DMS114 treated with DMSO at 0.1 percent for 48 hours (cell line): Measurements from ENCODE around the gene SMAD9.

Experiments used
- DNase-seq: peaks from one replicate; lab custom pipeline; 2025; ENCODE audit not compliant: unreplicated experiment; lab: John Stamatoyannopoulos, UW

The SMAD9 gene

DNA sequence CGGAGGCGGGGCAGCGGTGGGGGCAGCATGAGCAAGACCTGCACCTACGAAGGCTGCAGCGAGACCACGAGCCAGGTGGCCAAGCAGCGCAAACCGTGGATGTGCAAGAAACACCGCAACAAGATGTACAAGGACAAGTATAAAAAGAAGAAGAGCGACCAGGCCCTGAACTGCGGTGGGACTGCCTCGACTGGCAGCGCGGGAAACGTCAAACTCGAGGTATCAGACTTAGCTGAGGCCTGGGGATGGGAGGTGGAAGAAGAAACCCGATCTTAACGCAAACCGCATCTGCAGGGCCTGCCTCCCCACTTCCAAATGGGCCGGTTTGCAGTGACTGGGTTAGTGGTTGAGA lies 100.3 kb downstream of the SMAD9 start:
- DNase-seq: no peak

- DNase-seq: peak; percentile 50
These were observed 101.0 kb downstream of the SMAD9 start, which contains the start of gene RFXAP for GRCh38 chr13:36818804-36819738. RFXAP (plus strand) TSS chr13:36819222; CDS start chr13:36819358, 136 bp downstream.

DNA sequence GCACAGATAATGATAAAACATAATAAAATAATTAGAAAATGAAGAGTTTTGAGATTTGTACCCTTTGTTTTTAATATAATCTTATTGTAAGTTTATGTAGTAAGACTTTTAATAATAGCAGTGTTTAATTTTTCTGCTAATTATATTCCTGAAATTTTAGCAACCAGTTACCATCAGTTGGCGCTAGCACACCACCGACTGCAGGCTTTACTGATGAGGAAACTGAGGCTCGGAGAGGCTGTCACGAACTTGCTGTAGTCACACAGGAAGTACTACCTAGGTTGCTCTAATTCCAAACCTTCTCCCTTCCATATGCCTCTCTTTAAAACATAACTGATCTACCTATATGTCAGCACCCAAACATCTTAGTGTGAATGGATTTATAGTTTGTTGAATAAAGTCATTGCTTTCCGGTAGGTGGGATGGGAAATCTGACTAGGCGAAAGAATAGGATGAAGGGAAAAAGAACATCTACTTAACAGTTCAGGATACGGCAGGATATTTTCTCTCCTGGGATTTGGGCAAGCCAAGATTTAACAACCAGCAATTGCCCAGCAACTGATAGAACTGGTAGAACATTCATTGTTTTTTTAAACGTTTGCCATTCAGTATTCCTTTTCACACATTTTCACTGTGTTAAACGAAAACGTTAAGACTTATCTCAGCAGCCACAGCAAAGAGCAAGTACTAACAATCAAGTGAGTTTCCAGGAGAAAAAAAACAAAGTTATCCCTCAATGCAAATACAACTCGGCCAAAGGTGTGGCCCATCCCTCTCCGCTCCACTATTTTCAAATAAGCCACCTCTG lies 101.8 kb downstream of the SMAD9 start:
- DNase-seq: no peak

DNA sequence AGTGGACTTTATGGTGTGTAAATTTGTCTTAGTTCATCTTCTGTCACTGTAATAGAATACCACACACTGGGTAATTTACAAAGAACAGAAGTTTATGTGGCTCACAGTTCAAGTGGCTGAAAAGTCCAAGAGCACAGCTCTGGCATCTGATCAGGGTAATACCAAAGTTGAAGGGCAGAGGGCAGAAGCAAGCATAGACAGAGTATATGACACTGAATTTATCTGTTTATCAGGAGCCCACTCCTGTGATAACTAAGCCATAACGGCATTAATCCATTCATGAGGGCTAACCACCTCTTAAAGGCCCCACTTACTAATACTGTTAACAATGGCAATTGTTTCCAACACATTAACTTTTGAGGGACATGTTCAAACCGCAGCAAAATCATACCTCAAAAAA lies 105.0 kb downstream of the SMAD9 start:
- no peak for DNase-seq

DNA sequence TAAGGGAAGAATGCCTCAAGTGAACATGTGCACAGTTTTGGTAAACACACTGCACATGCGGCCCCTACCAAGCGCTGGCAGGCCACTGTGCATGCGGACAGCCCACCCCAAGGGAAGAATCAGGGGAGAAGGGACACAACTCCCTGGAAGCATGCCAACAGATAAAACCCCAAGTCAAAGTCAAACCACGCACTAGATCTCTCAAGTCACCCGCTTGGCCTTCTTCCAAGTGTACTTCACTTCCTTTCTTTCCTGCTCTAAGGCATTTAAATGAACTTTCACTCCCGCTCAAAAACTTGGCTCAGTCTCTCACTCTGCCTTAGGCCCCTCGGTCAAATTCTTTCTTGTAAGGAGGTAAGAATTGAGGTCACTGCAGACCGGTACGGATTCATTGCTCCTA lies 105.6 kb downstream of the SMAD9 start:
- no peak for DNase-seq

GRCh38 chr13:36813225-36813624 lies 106.8 kb downstream of the SMAD9 start:
- DNase-seq: no peak

DNA sequence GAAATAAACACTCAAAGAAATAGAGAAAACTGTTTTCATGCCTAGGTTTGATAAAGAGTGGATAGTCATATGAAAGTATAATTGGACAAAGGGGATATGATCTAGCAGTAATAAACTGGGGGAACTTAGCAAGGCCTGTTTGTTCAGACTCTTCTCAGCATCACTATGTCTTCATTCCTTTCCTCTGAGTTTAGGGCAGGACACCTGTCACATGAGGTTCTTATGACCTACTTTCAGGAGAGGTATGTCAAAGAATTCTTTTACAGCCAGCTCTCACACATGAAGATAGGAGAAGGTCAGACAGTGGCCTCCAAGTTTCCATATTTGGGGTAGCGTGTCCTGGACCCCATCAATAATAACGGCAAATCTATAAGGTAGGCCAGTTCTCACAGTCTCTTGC lies 112.4 kb downstream of the SMAD9 start:
- DNase-seq: no peak

- no peak for DNase-seq
These were observed 113.9 kb downstream of the SMAD9 start for GRCh38 chr13:36806102-36806501.

- no peak for DNase-seq
These were observed 115.5 kb downstream of the SMAD9 start for GRCh38 chr13:36804588-36804987.

- no peak for DNase-seq
These were observed 119.0 kb downstream of the SMAD9 start for GRCh38 chr13:36801035-36801434.

DNA sequence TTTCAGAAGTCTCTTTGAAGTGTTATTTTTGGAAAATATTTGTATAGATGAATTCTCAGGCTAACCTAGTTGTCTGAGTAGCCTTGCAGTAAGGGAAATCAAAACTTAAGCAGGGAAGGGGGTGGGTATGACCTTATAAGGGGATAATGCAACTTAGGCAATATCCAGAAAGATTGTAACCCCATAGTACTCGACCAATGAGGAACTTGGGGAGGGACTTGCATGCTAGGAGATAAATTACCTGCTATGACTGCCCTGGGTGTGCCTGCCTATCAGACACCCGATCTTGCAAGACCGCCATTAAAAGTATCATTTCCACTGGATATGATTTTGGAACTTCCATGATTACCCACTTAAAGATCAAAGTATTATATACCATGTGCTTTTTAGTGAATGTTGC lies 124.0 kb downstream of the SMAD9 start:
- no peak for DNase-seq

GRCh38 chr13:36795463-36795862 lies 124.6 kb downstream of the SMAD9 start:
- DNase-seq: no peak
